Putamen (tissue), 1 donor: Measurements from ENCODE around the gene ZNF417.
"Not testable (repeated sequence)": the region's sequence is repeated elsewhere in the genome, so short reads cannot be mapped to it uniquely, and the experiment has no call there.

Experiments used
- DNase-seq: peaks from one replicate; pipeline ENCODE4 v3.0.0-alpha.2; 2016; ENCODE audit warnings: low spot score

Gene ZNF417

DNA sequence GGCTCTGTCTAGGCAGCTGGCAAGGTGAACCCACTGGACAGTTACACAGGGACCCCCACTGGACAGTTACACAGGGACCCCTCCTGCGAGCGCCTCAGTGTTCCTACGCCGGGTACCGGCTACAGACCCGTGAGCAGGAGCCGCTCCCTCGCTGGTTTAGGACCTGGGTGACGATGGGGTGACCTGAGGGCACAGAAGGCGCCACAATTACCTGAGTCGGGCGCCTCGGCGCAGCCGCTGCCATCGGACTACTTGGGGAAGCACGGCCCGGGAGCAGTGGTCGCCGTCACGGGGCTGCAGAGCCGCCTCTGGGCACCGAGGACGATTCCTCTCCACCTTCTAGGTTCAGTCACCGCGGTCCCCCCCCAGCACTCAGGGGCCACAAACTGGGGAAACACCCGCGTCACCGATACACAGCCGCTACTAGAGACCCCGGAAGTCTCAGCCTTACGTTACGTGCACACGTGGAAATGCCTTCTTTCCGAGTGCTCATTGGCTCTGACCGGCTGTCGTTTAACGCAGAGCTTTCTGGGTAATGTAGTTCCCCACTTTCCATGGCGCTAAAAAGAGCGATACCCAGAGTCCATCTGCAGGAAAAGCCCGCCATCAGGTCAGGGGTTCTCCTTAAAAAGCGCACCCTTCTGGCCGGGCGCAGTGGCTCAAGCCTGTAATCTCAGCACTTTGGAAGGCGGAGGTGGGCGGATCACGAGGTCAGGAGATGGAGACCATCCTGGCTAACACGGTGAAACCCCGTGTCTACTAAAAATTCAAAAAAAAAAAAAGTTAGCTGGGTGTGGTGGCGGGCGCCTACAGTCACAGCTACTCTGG is at the start of gene ZNF417:
ZNF417 (minus strand) TSS at position 425 of the 828 bp plus-strand sequence; CDS start at position 244, 181 bp downstream.
- DNase-seq = peak; percentile 94

- no peak for DNase-seq
Observed at GRCh38 chr19:57964761-57965160, 48.4 kb upstream of the ZNF417 start.

DNA sequence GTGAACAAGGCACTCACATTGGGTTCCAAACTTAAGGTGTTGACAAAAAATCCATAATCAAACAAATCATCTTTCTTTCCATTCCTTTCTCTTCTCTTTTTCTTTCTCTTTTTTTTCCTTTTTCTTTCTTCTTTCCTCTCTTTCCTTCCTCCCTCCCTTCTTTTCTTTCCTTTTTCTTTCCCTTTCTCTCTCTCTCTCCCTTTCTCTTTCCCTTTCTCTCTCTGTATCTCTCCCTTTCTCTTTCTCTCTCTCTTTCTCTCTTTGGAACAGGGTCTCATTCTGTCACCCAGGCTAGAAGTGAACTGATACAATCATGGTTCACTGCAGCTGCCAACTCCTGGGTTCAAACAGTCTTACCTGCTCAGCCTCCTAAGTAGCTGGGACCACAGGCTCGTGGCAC is 45.4 kb upstream of the ZNF417 start:
- DNase-seq = no peak

DNA sequence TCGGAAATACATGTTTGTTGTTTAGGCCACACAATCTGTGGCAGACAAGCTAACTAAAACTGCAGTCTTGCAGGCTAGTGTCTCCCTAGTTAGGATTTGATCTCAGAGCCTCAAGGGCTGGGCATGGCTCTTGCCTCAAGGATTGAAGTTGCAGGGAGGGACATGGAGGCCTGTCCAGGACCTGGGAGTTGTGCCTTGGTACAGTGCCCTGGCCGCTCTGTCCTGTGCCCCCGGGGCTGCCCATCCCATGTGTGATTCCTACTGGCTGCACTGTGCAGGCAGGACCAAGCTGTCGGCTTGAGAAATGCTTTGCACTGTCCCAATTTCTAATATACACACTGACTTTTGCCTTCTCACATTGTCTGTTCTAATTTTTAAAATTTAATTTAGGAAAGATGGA is 38.6 kb upstream of the ZNF417 start:
- no peak for DNase-seq

DNA sequence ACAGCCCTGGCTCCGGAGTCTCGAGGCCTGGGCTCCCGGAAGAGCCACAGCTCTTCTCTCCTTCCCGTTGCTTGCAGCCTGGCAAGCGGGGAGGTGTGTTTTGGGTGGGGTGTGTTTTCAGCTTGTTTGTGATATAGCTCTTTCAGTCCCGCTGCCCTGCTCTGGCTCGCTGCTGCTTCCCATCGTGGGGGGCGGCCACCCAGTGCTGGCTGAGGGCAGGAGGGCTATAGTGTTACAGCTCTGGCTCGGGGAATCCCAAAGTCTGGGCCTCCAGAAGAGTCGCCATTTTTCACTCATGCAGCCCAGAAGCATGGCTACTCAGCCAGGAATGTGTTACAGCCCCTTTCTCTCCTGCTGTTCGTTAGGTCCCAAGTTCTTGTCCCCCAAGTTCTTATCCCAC is 33.3 kb upstream of the ZNF417 start:
- no peak for DNase-seq

GRCh38 chr19:57949296-57949695 is 32.9 kb upstream of the ZNF417 start:
- no peak for DNase-seq

- peak; percentile 94 for DNase-seq
Observed at GRCh38 chr19:57947419-57948134, 31.2 kb upstream of the ZNF417 start, which contains the start of gene ZNF256. Gene ZNF256 (minus strand): TSS chr19:57947706. CDS start chr19:57947474, 232 bp downstream.

- DNase-seq = no peak
Observed at GRCh38 chr19:57947088-57947418, 30.7 kb upstream of the ZNF417 start.

DNA sequence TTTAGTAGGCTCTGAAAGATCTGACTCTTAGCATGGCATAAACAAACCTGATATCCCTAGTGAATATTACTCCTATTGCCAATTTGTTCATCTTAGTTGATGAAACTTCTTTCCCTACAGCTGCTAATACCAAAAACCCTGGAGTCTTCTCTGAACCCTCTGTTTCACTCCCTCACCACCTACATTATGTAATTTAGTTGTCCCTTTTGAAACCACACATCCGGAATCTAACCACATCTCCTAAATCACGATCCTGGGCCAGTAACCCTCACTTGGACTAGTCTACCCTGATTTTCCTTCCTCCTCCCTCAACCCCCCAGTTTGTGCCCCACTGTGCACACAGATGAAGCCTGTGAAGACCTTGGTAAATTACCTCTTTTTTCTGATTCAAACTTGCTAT is 29.9 kb upstream of the ZNF417 start:
- no peak for DNase-seq

DNA sequence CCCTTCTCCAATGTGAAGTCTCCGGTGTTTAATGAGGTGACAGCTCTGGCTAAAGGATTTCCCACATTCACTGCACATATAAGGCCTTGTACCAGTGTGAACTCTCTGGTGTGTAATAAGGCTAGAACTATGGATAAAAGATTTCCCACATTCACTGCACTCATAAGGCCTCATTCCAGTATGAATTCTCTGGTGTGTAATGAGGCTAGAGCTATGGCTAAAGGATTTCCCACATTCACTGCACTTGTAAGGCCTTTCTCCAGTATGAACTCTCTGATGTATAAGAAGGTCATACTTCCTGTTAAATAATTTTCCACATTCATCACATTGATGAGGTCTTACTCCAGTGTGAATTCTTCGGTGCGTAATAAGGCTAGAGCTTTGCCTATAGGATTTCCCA is 25.2 kb upstream of the ZNF417 start:
- DNase-seq = no peak

DNA sequence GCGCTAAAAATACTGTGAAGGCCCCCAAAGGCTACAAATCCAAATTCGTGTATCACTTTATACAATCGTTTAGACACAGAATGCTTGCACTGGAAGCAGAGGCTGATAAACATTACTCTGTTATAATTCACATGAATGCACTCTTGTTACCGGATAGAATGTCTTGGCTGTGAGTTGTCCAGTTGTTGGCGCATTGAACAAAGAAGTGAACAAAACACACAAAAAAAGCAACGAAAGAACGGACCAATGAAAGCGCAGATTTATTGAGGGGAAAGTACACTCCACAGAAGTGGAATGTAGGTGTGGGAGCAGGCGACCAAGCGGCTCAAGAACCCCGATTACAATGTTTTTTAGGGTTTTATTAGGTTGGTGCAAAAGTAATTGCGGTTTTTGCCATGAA is 19.3 kb upstream of the ZNF417 start:
- peak; percentile 54 for DNase-seq

DNA sequence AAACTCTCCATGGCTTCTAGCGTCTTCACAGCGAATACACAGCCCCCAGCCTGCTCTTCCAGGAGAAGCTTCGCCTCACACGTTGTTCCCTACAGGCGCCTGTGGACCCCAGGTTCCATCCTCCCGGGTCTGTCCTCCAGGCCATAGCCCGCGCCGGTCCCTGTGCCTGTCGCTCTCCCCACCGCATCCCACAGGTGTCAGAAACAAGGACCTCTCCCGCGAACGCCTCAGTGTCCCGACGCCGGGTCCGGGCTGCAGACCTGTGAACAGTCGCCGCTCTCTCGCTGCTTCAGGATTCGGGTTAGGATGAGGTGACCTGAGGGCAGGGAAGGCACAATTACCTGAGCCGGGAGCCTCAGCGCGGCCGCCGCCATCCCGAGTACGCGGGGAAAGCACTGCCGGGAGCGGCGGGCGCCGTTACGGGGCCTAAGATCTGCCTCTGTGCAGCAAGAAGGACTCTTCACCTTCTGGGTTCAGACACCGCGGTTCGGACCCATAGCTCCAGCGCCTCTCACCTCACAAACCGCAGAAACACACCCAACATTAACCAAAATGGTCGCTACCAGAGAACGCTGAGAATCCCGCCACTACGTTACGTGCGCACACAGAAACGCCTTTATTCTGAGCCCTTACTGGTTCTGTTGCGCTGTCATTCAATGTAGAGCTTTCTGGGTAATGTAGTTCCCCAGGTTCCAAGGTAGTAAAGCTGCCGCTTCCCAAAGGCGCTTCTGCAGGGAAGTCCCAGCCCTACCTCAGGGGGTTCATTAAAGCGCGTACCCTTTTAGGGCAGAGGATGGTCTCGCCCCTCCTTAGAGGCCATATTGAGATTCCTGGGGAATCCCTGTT is 18.7 kb upstream of the ZNF417 start, which contains the start of gene ZNF418:
ZNF418 (minus strand) TSS at position 583 of the 846 bp plus-strand sequence. CDS start 1,580 bp downstream, outside the sequence.
- peak; percentile 89 for DNase-seq

- no peak for DNase-seq
Observed at GRCh38 chr19:57927587-57927986, 11.2 kb upstream of the ZNF417 start.

DNA sequence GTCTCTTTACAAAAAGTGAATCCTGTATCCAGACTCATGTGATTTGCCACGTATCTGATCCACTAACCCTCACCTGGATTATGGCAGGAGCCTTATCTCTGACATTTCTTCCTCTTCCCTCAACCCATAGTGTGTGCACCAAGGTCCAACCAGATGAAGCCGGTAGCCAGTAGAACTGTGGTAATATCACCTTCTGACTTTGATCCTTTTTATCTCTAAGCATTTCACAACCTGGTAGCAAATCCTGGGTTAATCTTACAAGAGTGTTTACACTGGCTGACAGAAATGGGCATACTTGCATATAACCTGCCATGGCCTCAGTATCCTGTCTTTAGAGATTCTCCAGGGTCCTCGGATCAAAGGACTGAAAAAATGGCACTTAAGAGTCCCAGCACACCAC is 1.9 kb downstream of the ZNF417 start:
- no peak for DNase-seq

DNA sequence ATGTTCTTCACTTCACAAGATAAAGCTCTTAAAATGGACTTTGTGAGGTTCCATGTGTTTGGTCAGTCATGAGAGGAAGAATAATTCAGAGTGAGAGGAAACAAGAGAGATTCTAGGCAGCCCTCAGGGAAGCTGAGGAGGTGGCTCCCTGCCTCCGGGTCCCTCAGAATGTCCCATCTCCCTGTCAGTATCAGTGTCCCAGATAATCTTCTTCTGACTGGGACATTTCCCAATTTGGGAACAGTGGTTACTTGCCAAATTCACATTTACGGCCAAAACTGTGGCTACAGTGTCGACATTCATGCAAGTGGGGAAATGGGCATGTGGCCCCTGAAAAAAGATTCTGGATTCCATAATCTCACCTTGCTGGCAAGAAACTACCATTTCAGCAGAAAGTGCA is 9.0 kb downstream of the ZNF417 start:
- DNase-seq = no peak

- DNase-seq = no peak
Observed at GRCh38 chr19:57905258-57905657, 11.1 kb downstream of the ZNF417 start.

DNA sequence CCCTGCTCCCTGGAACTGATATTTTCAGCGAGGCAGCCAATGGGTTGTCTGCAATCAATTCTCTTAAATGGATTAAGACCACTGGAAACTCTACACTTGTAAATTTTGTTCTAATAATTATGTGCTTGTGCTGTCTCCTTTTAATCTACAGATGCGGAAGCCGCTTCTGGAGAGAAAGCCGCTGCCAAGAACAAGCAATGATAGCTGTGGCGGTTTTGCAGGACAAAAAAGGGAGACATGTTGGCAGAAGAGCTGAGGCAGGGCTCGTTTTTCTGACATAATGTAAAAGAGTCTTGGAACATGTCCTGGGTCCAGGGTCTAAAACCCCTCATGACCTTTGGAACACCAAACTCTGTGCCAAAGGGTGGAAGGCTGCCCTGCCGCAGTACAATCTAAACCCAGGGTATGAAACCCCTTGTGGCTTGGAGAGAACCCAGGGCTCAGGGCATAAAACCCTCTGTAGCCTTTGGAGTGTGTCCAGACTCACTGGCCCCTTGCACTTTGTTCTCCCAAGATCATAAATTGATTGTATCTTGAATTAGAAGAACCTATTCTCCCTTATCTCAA is 12.7 kb downstream of the ZNF417 start:
- DNase-seq = no peak

DNA sequence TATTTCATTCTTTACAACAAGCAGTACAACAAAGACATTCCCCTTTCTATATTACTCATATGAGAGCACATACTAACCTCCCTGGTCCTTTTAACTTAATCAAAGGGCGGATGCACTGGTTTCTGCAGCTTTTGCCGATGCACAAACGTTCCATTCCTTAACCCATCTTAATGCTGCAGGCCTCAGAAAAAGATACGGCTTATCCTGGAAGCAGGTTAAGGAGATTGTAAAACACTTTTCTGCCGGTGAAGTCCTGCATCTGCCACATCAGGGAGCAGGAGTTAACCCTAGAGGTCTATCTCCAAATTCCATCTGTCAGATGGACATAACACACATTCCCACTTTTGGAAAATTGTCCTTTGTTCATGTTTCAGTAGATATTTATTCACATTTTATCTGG is 16.1 kb downstream of the ZNF417 start:
- no peak for DNase-seq

DNA sequence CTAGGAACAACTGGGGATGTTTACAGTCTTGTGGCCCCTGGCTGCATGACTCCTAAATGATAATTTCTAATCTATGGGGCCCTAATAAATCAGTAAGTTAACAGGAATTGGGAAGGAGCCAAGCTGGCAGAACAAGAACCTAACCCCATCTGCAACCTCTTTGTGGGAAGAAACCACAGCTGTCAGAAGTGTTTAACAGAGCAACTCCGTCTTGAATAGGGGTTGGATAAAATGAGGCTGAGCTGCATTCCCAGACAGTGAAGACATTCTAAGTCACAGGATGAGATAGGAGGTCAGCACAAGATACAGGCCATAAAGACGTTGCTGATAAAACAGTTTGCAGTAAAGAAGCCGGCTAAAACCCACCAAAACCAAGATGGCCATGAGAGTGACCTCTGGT is 25.7 kb downstream of the ZNF417 start:
- not testable (repeated sequence) for DNase-seq

DNA sequence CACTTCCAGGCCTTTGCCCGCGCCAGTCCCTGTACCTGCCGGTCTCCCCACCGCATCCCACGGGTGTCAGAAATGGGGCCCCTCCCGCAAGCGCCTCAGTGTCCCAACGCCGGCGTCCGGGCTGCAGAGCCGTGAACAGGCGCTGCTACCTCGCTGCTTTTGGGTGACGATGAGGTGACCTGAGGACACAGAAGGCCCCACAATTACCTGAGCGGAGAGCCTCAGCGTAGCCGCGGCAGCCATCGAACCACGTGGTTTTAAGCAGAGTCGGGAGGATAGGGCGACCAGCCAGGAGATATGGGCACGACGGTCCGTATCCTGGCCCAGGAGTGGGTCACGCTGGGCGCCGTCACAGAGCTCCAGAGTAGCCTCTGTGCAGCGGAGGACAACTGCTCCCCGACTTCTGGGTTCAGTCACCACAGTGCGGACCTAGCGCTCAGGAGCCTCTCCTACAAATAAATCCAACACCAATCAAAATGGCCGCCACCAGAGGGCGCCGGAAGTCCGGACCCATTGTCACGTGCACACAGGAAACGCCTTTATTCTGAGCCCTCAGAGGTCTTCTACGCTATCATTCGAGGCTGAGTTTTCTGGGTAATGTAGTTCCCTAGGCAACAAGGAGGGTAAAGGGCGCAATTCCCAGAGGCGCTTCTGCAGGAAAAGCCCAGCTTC is 27.7 kb downstream of the ZNF417 start, which contains the start of gene ZNF814:
ZNF814 (minus strand) TSS at position 478 of the 672 bp plus-strand sequence; CDS start at position 243, 235 bp downstream.
- peak; percentile 89 for DNase-seq

GRCh38 chr19:57888107-57888559 is 28.3 kb downstream of the ZNF417 start:
- no peak for DNase-seq
